WTC11 (cell line): ENCODE data around the gene PTCH1. TPM values are rescaled to one million over a fixed set of nuclear protein-coding genes. Genes with fewer than 3 reads are reported as not detected.

Experiments
- ATAC-seq: fragments of 200-7000 bp; cut with Tn5 transposase; 2 replicates; pipeline ENCODE4 v1.10.0; 2021; ENCODE audit warnings: mild to moderate bottlenecking, moderate library complexity
- CTCF ChIA-PET: fragments of 300-600 bp; sonication (Branson Sonifier 250); formaldehyde crosslinking; loops from one replicate; lab custom pipeline; 2021; ENCODE audit warnings: antibody characterized with exemption; lab: Charles Lee
- POLR2A ChIA-PET: fragments of 350-600 bp; sonication (Branson Sonifier 250); formaldehyde crosslinking; loops from one replicate; lab custom pipeline; 2021; ENCODE audit warnings: antibody characterized with exemption; lab: Charles Lee
- DNase-seq: peaks from one replicate; pipeline ENCODE4 v3.0.0; 2021; ENCODE audit warnings: low spot score
- H3K27ac Mint-ChIP-seq: 2 replicates; pipeline ENCODE4 v1.8.0; 2021; ENCODE audit warnings: mixed read lengths
- H3K27me3 Mint-ChIP-seq: 2 replicates; pipeline ENCODE4 v1.8.0; 2021; ENCODE audit warnings: low read depth, mild to moderate bottlenecking, moderate library complexity, mixed read lengths
- H3K36me3 Mint-ChIP-seq: 2 replicates; pipeline ENCODE4 v1.8.0; 2021; ENCODE audit warnings: mixed read lengths
- H3K4me1 Mint-ChIP-seq: 2 replicates; pipeline ENCODE4 v1.8.0; 2022; ENCODE audit warnings: mixed read lengths
- H3K4me3 Mint-ChIP-seq: 2 replicates; pipeline ENCODE4 v1.8.0; 2021; ENCODE audit warnings: mild to moderate bottlenecking, moderate library complexity, mixed read lengths
- H3K9me3 Mint-ChIP-seq: 2 replicates; pipeline ENCODE4 v1.8.0; 2021; ENCODE audit warnings: mixed read lengths
- CREM ChIP-seq: sonication (generic); formaldehyde crosslinking; IDR thresholded peaks from 2 replicates; pipeline ENCODE4 v1.8.1; 2022; ENCODE audit warnings: mild to moderate bottlenecking, missing genetic modification reagents, moderate library complexity
- E2F1 ChIP-seq: sonication (generic); formaldehyde crosslinking; IDR thresholded peaks from 2 replicates; pipeline ENCODE4 v1.8.0; 2022; ENCODE audit warnings: mild to moderate bottlenecking, missing genetic modification reagents
- ETV6 ChIP-seq: sonication (generic); formaldehyde crosslinking; IDR thresholded peaks from 2 replicates; pipeline ENCODE4 v1.8.1; 2022; ENCODE audit warnings: mild to moderate bottlenecking, missing genetic modification reagents
- FOXP1 ChIP-seq: sonication (generic); formaldehyde crosslinking; IDR thresholded peaks from 2 replicates; pipeline ENCODE4 v1.8.0; 2022; ENCODE audit warnings: missing genetic modification reagents, mild to moderate bottlenecking, moderate library complexity, borderline replicate concordance
- FOXP4 ChIP-seq: sonication (generic); formaldehyde crosslinking; IDR thresholded peaks from 2 replicates; pipeline ENCODE4 v1.8.0; 2022; ENCODE audit warnings: mild to moderate bottlenecking, missing genetic modification reagents
- IRF1 ChIP-seq: sonication (generic); formaldehyde crosslinking; IDR thresholded peaks from 2 replicates; pipeline ENCODE4 v1.8.0; 2023; ENCODE audit warnings: missing genetic modification reagents
- SP1 ChIP-seq: sonication (generic); formaldehyde crosslinking; conservative IDR thresholded peaks from 2 replicates; pipeline ENCODE4 v1.8.1; 2022; ENCODE audit warnings: missing genetic modification reagents
- TP53 ChIP-seq: sonication (generic); formaldehyde crosslinking; IDR thresholded peaks from 2 replicates; pipeline ENCODE4 v1.8.1; 2023; ENCODE audit warnings: mild to moderate bottlenecking, missing genetic modification reagents
- USF2 ChIP-seq: sonication (generic); formaldehyde crosslinking; IDR thresholded peaks from 2 replicates; pipeline ENCODE4 v1.8.1; 2023; ENCODE audit warnings: mild to moderate bottlenecking, missing genetic modification reagents, moderate library complexity
- ZNF121 ChIP-seq: sonication (generic); formaldehyde crosslinking; IDR thresholded peaks from 2 replicates; pipeline ENCODE4 v1.8.0; 2023; ENCODE audit warnings: missing genetic modification reagents
- ZNF263 ChIP-seq: sonication (generic); formaldehyde crosslinking; IDR thresholded peaks from 2 replicates; pipeline ENCODE4 v1.8.1; 2022; ENCODE audit warnings: low read depth, mild to moderate bottlenecking, moderate library complexity, missing genetic modification reagents
- ZNF317 ChIP-seq: sonication (generic); formaldehyde crosslinking; IDR thresholded peaks from 2 replicates; pipeline ENCODE4 v1.8.1; 2023; ENCODE audit warnings: low read depth, mild to moderate bottlenecking, moderate library complexity, missing genetic modification reagents, borderline replicate concordance
- ZNF416 ChIP-seq: fragments of 250-450 bp; sonication (Bioruptor Pico); IDR thresholded peaks from 2 replicates; pipeline ENCODE4 v1.9.0; 2021; ENCODE audit warnings: mild to moderate bottlenecking, inconsistent platforms
- total RNA-seq: library from RNA; stranded (reverse); gene quantifications from 3 replicates; pipeline ENCODE4 v1.2.3, GENCODE V29; 2021
- TF ChIP-seq, protein P1 (sequence below): sonication (generic); formaldehyde crosslinking; IDR thresholded peaks from 2 replicates; pipeline ENCODE4 v1.8.1; 2023; ENCODE audit warnings: mild to moderate bottlenecking, missing genetic modification reagents, borderline replicate concordance
- TF ChIP-seq, protein P2 (sequence below): fragments of 250-450 bp; sonication (Bioruptor Pico); IDR thresholded peaks from 2 replicates; pipeline ENCODE4 v1.8.0; 2021; ENCODE audit warnings: mild to moderate bottlenecking
- TF ChIP-seq, protein P3 (sequence below): sonication (generic); formaldehyde crosslinking; IDR thresholded peaks from 2 replicates; pipeline ENCODE4 v1.8.1; 2022; ENCODE audit warnings: low read depth, mild to moderate bottlenecking, moderate library complexity, missing genetic modification reagents, borderline replicate concordance
- TF ChIP-seq, protein P4 (sequence below): fragments of 250-450 bp; sonication (Bioruptor Pico); IDR thresholded peaks from 2 replicates; pipeline ENCODE4 v1.9.0; 2021; ENCODE audit warnings: mild to moderate bottlenecking

The PTCH1 gene
- total RNA-seq, 1 experiment from 2014 or later, result 38.0 TPM

DNA sequence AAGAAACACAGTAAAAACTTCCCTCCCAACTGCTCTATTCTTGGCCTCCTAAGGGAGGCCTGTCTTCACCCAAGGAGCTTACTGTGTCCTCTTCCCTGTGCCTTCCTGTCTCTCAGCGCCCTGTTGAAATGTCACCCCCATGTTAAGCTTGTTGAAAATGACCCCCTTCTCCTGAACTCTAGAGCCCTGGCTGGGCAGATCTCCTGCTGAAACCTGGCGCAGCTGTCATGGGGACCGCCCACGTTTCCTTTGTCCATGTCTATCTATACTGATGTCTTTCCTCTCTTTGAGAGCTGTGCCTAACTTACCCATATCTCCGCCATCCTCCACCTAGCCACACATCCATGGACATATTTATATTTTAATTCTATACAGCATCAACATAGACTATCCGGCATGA lies 33.3 kb downstream of the PTCH1 start (continued):
- TF ChIP-seq IRF1 (CRISPR knock-in tag), result no peak
- TF ChIP-seq, protein P1, sequence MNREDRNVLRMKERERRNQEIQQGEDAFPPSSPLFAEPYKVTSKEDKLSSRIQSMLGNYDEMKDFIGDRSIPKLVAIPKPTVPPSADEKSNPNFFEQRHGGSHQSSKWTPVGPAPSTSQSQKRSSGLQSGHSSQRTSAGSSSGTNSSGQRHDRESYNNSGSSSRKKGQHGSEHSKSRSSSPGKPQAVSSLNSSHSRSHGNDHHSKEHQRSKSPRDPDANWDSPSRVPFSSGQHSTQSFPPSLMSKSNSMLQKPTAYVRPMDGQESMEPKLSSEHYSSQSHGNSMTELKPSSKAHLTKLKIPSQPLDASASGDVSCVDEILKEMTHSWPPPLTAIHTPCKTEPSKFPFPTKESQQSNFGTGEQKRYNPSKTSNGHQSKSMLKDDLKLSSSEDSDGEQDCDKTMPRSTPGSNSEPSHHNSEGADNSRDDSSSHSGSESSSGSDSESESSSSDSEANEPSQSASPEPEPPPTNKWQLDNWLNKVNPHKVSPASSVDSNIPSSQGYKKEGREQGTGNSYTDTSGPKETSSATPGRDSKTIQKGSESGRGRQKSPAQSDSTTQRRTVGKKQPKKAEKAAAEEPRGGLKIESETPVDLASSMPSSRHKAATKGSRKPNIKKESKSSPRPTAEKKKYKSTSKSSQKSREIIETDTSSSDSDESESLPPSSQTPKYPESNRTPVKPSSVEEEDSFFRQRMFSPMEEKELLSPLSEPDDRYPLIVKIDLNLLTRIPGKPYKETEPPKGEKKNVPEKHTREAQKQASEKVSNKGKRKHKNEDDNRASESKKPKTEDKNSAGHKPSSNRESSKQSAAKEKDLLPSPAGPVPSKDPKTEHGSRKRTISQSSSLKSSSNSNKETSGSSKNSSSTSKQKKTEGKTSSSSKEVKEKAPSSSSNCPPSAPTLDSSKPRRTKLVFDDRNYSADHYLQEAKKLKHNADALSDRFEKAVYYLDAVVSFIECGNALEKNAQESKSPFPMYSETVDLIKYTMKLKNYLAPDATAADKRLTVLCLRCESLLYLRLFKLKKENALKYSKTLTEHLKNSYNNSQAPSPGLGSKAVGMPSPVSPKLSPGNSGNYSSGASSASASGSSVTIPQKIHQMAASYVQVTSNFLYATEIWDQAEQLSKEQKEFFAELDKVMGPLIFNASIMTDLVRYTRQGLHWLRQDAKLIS (CRISPR knock-in tag), result no peak
- TF ChIP-seq ZNF416 (CRISPR knock-in tag), result no peak
- TF ChIP-seq ZNF263 (CRISPR knock-in tag), result no peak
- TF ChIP-seq, protein P2, sequence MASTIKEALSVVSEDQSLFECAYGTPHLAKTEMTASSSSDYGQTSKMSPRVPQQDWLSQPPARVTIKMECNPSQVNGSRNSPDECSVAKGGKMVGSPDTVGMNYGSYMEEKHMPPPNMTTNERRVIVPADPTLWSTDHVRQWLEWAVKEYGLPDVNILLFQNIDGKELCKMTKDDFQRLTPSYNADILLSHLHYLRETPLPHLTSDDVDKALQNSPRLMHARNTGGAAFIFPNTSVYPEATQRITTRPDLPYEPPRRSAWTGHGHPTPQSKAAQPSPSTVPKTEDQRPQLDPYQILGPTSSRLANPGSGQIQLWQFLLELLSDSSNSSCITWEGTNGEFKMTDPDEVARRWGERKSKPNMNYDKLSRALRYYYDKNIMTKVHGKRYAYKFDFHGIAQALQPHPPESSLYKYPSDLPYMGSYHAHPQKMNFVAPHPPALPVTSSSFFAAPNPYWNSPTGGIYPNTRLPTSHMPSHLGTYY (CRISPR knock-in tag), result no peak
- no peak for TF ChIP-seq FOXP4 (CRISPR knock-in tag)
- no peak for TF ChIP-seq TP53 (CRISPR knock-in tag)

GRCh38 chr9:95482621-95483020 lies 34.1 kb downstream of the PTCH1 start:
- TF ChIP-seq ZNF121 (CRISPR knock-in tag) (0 out of 2 replicates have a peak, but pooled peaks have one; percentile 54), ZNF317 (CRISPR knock-in tag) (no peak)
- Mint-ChIP-seq H3K27ac (no peak overlapping the region), H3K4me3 (no peak overlapping the region), H3K9me3 (no peaks in the 10 kb centered on the region), H3K4me1 (peaks cover 74% of the 10 kb centered on the region), H3K36me3 (peaks cover 36% of the 10 kb centered on the region), H3K27me3 (no peaks in the 10 kb centered on the region)
- CTCF ChIA-PET, result interaction anchor here (1.0 to 1.7 kb wide), 2 partner anchors 27 to 146 kb away, joined by 3 to 5 read pairs; no protein-coding TSS in a partner anchor
- DNase-seq, result no peak
- POLR2A ChIA-PET, result no interaction called here
- ATAC-seq, result no peak

DNA sequence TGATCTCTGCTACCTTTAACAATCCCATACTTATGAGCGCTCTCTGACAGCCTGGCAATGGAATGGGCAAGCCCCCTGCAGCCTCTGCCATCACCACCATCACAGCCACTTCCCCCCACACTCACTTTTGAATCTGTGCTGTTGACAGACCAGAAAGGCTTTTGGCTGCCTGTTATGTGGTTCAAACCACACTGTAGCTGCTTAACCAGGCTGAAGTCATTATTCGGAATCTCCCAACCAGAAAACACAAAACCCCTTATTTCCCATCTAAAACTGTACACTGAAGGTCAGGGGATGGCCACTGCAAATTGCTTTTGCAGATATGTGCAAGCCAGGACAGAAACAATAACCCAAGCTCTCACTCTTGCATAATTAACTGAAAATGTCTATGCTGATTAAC lies 35.8 kb downstream of the PTCH1 start:
- no peak for ATAC-seq
- ChIA-PET CTCF (interaction anchor here (1.0 kb wide), 1 partner anchor 145 kb away, joined by 3 read pairs; no protein-coding TSS in a partner anchor), POLR2A (no interaction called here)
- Mint-ChIP-seq H3K4me3 (no peak overlapping the region), H3K36me3 (peaks cover 51% of the 10 kb centered on the region), H3K27ac (peak overlapping the region; percentile 82), H3K9me3 (no peaks in the 10 kb centered on the region), H3K4me1 (peaks cover 62% of the 10 kb centered on the region), H3K27me3 (no peaks in the 10 kb centered on the region)
- DNase-seq, result no peak
- no peak for TF ChIP-seq E2F1
- no peak for TF ChIP-seq SP1 (CRISPR knock-in tag)
- no peak for TF ChIP-seq CREM
- TF ChIP-seq, protein P3, sequence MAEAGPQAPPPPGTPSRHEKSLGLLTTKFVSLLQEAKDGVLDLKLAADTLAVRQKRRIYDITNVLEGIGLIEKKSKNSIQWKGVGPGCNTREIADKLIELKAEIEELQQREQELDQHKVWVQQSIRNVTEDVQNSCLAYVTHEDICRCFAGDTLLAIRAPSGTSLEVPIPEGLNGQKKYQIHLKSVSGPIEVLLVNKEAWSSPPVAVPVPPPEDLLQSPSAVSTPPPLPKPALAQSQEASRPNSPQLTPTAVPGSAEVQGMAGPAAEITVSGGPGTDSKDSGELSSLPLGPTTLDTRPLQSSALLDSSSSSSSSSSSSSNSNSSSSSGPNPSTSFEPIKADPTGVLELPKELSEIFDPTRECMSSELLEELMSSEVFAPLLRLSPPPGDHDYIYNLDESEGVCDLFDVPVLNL (CRISPR knock-in tag), result no peak
- no peak for TF ChIP-seq ETV6 (CRISPR knock-in tag)
- no peak for TF ChIP-seq USF2 (CRISPR knock-in tag)
- TF ChIP-seq FOXP1, result no peak
- TF ChIP-seq, protein P4, sequence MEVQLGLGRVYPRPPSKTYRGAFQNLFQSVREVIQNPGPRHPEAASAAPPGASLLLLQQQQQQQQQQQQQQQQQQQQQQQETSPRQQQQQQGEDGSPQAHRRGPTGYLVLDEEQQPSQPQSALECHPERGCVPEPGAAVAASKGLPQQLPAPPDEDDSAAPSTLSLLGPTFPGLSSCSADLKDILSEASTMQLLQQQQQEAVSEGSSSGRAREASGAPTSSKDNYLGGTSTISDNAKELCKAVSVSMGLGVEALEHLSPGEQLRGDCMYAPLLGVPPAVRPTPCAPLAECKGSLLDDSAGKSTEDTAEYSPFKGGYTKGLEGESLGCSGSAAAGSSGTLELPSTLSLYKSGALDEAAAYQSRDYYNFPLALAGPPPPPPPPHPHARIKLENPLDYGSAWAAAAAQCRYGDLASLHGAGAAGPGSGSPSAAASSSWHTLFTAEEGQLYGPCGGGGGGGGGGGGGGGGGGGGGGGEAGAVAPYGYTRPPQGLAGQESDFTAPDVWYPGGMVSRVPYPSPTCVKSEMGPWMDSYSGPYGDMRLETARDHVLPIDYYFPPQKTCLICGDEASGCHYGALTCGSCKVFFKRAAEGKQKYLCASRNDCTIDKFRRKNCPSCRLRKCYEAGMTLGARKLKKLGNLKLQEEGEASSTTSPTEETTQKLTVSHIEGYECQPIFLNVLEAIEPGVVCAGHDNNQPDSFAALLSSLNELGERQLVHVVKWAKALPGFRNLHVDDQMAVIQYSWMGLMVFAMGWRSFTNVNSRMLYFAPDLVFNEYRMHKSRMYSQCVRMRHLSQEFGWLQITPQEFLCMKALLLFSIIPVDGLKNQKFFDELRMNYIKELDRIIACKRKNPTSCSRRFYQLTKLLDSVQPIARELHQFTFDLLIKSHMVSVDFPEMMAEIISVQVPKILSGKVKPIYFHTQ, result no peak
